Measurements from ENCODE around the gene ARMC6.
"Not testable (repeated sequence)": the region's sequence is repeated elsewhere in the genome, so short reads cannot be mapped to it uniquely, and the experiment has no call there.

ARMC6 gene

DNA sequence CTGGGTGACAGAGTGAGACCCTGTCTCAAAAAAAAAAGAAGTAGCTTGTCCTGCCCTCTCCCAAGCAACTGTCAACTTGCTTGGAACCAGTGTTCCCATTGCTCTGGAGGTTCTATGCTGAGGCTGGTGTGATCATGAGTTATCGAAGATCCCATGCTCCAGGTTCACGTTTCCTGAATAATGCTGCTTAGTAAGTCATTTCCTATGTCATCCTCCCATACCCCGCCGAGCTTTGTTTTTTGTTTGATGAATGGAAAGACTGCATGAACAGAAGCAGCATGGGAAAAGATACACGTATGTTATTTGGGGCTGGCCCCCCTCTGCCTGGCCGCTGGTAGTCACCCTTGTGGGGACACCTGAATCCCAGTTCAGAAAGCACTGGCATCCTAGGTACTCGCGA, 41.7 kb downstream of the ARMC6 start:
- no peak for DNase-seq (ENCODE audit: low spot score)

DNA sequence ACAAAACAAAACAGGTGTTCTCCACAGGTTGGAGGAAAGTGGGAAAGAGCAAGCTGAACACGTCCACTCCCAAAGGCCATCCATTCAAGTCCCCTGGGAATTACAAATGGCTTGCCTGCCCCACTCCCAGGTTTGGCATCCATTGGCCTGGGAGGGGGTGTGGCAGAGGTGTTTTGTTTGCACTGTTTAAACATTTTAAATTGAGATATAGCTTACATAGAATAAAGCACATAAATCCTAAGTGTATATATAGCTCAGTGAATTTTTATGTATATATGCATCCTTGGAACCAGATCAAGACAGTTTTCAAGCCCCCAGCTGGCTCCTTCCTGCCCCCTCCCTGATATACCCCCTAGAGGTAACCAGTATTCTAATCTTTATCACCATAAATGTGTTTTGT, 43.1 kb downstream of the ARMC6 start:
- DNase-seq (ENCODE audit: low spot score), result no peak

- DNase-seq (ENCODE audit: low spot score), result no peak
Measured at GRCh38 chr19:19077103-19077502, 43.7 kb downstream of the ARMC6 start.

DNA sequence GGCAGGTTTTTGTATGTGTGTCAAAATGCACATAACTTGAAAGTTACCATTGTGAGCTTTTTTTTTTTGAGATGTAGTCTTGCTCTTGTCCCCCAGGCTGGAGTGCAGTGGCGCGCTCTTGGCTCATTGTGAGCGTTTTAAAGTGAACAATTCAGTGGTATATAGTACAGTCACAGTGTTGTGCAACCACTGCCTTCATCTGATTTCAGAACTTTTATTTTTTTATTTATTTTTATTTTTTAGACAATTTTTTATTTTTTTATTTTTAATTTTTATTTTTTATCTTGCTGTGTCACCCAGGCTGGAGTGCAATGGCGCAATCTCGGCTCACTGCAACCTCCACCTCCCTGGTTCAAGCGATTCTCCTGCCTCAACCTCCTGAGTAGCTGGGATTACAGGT, 45.4 kb downstream of the ARMC6 start:
- no peak for DNase-seq (ENCODE audit: low spot score)

DNA sequence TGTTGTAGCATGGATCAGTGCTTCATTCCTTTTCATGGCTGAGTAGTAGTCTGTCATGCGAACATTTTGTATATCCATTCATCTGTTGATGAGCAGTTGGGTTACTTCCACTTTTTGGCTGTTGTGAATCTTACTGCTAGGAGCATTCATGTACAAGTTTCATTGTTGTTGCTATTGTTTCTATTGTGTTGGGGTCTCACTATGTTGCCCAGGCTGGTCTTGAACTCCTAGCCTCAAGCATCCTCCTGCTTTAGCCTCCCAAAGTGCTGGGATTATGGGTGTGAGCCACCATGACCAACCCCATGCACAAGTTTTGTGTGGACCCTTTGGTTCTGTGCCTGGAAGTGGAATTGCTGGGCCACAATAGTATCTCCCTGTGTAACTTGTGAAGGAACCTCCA, 46.2 kb downstream of the ARMC6 start:
- DNase-seq (ENCODE audit: low spot score), result no peak

GRCh38 chr19:19081642-19082151, 48.3 kb downstream of the ARMC6 start:
- DNase-seq (ENCODE audit: low spot score), result no peak

GRCh38 chr19:19083413-19084178, 50.2 kb downstream of the ARMC6 start:
- DNase-seq (ENCODE audit: low spot score), result no peak

DNA sequence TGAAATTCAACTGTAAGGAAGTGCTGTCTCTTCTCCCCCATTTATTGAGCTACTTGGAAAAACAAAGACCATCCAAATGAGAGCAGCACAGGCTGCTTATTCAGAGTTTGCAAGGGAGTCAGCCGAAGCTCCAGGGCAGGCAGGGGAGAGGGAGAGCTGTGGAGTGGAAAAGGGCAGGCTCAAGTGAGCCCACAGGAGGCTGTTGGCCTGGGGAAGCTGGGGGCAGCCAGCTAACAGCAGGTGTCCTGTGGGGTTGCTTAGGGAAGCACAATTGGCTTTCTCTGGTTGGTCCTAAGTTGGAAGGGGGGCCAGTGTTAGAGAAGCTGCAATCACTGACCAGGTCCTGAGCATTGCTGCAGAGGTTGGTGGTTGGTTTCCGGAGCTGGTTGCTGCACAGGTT, 54.3 kb downstream of the ARMC6 start:
- no peak for DNase-seq (ENCODE audit: low spot score)

GRCh38 chr19:19094513-19094912, 61.1 kb downstream of the ARMC6 start:
- DNase-seq (ENCODE audit: low spot score), result no peak

DNA sequence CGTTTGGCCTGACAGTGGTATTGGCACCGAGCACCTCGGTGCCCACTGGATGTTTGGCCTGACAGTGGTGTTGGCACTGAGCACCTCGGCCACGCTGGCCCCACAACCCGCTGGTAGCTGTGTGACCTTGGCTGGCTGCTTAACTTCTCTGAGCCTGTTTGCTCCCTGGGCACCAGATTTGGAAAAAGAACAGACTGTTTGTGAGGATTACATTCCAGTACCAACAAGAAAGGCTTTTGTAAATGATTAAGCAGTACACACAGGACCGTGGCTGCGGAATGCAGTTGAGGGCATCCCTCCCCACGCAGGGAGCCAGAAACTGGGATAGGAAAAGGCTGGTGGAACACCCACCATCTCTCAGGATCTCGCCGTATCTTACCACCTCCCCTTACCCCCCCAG, 62.3 kb downstream of the ARMC6 start:
- DNase-seq (ENCODE audit: low spot score), result no peak

DNA sequence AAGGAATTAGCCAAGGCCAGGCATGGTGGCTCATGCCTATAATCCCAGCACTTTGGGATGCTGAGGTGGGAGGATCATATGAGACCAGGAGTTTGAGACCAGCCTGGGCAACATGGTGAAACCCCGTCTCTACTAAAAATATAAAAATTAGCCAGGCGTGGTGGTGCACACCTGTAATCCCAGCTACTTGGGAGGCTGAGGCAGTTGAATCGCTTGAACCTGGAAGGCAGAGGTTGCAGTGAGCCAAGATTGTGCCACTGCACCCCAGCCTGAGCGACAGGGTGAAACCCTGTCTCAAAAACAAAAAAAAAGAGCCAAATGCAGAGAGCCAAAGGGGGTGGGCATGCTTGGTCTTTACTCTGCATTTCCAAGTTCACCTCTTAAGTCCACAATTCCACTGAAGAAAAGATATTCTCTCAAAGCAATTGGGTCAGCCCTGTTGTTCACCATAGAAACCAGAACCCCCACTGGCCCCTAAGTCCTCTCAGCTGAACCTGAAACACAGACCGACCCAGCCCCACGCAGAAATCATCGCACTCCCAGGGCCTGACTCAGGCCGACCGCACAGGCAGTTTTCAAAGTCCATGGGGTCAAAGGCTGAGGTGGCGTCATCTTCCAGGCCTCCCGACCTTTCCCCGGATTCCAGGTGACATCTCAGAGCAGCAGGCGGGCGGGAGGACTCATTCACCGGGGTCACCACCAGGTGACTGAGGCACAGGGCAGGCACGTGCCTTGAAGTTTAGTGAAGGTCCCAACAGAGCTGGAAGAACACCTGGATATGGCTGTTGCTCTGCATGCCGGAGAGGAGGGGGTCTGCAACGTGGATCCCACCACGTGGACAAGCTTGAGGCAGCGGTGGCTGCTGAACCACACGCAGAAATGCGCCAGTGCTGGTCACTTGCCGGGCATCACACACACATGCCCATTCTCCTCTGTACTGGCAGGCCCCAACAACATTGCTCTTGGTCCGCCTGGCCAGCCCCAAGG, 63.5 kb downstream of the ARMC6 start:
- DNase-seq (ENCODE audit: low spot score), result no peak

DNA sequence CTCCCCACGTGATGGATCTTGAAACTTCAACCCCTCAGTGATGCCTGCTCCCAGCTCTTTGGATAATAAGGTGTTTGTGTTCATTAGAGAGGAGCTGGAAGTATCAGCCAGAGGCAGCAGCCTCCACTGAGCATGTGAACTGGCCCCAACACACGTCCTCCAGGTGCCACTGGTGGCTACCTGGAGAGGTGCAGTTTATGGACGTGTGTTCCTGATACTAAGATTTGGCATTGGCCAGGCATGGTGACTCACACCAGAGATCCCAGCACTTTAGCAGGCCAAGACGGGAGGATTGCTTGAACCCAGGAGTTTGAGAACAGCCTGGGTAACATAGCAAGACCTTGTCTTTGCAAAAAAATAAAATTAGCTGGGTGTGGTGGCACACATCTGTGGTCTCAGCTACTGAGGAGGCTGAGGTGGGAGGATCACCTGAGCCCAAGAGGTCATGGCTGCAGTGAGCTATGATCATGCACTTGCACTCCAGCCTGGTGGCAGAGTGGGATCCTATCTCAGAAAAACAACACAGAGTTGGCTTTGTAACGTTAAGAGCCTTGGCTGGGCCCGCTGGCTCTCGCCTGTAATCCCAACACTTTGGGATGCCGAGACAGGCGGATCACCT, 64.8 kb downstream of the ARMC6 start:
- no peak for DNase-seq (ENCODE audit: low spot score)

- DNase-seq (ENCODE audit: low spot score), result no peak
Measured at GRCh38 chr19:19098703-19099632, 65.6 kb downstream of the ARMC6 start.

- DNase-seq (ENCODE audit: low spot score), result no peak
Measured at GRCh38 chr19:19101540-19101939, 68.1 kb downstream of the ARMC6 start.

GRCh38 chr19:19102566-19102965, 69.2 kb downstream of the ARMC6 start:
- DNase-seq (ENCODE audit: low spot score), result not testable (repeated sequence)

GRCh38 chr19:19103167-19103566, 69.8 kb downstream of the ARMC6 start:
- DNase-seq (ENCODE audit: low spot score), result no peak

- DNase-seq (ENCODE audit: low spot score), result no peak
Measured at GRCh38 chr19:19105365-19106055, 72.1 kb downstream of the ARMC6 start.

- DNase-seq (ENCODE audit: low spot score), result no peak
Measured at GRCh38 chr19:19106056-19106551, 72.7 kb downstream of the ARMC6 start.

DNA sequence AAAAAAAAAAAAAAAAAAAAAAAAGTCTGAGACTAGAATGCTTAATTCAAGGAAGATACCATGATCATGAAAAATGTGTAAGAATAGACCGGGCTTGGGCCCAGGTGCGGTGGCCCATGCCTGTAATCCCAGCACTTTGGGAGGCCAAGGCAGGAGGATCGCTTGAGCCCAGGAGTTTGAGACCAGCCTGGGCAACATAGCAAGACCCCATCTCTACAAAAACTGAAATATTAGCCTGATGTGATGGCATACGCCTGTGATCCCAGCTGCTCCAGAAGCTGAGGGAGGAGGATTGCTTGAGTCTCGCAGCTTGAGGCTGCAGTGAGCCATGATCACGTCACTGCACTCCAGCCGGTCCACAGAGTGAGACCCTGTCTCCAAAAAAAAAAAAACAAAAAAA, 73.5 kb downstream of the ARMC6 start:
- DNase-seq (ENCODE audit: low spot score), result not testable (repeated sequence)

DNA sequence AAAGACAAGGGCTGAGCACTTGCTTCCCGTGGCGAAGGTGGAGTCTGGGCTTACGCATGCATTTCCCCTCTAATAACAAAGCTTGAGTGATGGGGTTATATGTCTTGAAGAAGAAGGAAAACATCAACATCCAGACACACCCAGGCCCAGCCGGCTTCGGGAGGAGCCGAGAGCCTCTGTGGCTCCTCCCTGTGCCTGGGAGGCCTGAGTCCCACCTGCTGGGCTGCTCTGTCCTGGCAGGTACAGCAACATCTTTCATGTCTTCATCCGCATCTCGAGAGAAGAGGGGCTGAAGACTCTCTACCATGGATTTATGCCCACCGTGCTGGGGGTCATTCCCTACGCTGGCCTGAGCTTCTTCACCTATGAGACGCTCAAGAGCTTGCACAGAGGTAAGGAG, 74.3 kb downstream of the ARMC6 start:
- DNase-seq (ENCODE audit: low spot score), result no peak

Data from hematopoietic multipotent progenitor cell treated with erythropoietin and hydrocortisone succinate and interleukin-3 and kit ligand, for 17 days (in vitro differentiated cells).